ENCODE data around the gene SPNS3.

Gene SPNS3

GRCh38 chr17:4406386-4406785, 27.4 kb upstream of the SPNS3 start:
- TF ChIP-seq EZH2 (IDR thresholded peaks at IDR 0.05; ENCODE audit: borderline replicate concordance, low read length) = no peak
- TF ChIP-seq CTCF (IDR thresholded peaks at IDR 0.05; ENCODE audit: low read length) = no peak; the same call in 1 of the 2 replicates
- Histone ChIP-seq H3K9ac (ENCODE audit: low read length) (no peak overlapping the region), H3K4me1 (ENCODE audit: insufficient read depth, low read length, severe bottlenecking) (peaks cover 28% of the 10 kb centered on the region)

GRCh38 chr17:4407216-4407615, 26.5 kb upstream of the SPNS3 start:
- peaks cover 28% of the 10 kb centered on the region for H3K4me1 ChIP-seq (ENCODE audit: insufficient read depth, low read length, severe bottlenecking)
- no peak overlapping the region for H3K4me2 ChIP-seq (ENCODE audit: low read length)
- H3K9me2 ChIP-seq (ENCODE audit: low read depth, low read length) = no peaks in the 10 kb centered on the region
- no peak overlapping the region for H2AFZ ChIP-seq (ENCODE audit: low read length)
- H3K27ac ChIP-seq (ENCODE audit: low read depth, low read length, poor library complexity, severe bottlenecking) = peak overlapping the region; percentile 79
- H3K9ac ChIP-seq (ENCODE audit: low read length) = no peak overlapping the region
- no peaks in the 10 kb centered on the region for H3K36me3 ChIP-seq (ENCODE audit: insufficient read depth, low read length)
- no peak overlapping the region for H3K4me3 ChIP-seq (ENCODE audit: low read depth, low read length, poor library complexity, severe bottlenecking)
- H3K9me3 ChIP-seq (ENCODE audit: low read length) = no peaks in the 10 kb centered on the region
- no peaks in the 10 kb centered on the region for H3K79me2 ChIP-seq (ENCODE audit: insufficient read depth, low read length)
- H3F3A ChIP-seq (ENCODE audit: insufficient read depth, low read length) = no peaks in the 10 kb centered on the region; the same call in 1 of the 2 replicates
- TF ChIP-seq CTCF (IDR thresholded peaks at IDR 0.05; ENCODE audit: low read length) = no peak
- TF ChIP-seq EZH2 (IDR thresholded peaks at IDR 0.05; ENCODE audit: borderline replicate concordance, low read length) = no peak
- no peaks in the 10 kb centered on the region for H3K27me3 ChIP-seq (ENCODE audit: insufficient read depth, low read length)
- no peaks in the 10 kb centered on the region for H4K20me1 ChIP-seq (ENCODE audit: insufficient read depth, low read length)

More at GRCh38 chr17:4406386-4406785, 27.4 kb upstream of the SPNS3 start:
- Histone ChIP-seq H3K79me2 (ENCODE audit: insufficient read depth, low read length) (no peaks in the 10 kb centered on the region), H3F3A (ENCODE audit: insufficient read depth, low read length) (no peaks in the 10 kb centered on the region; the same call in 1 of the 2 replicates), H2AFZ (ENCODE audit: low read length) (no peak overlapping the region), H3K27ac (ENCODE audit: low read depth, low read length, poor library complexity, severe bottlenecking) (peak overlapping the region; percentile 69), H3K36me3 (ENCODE audit: insufficient read depth, low read length) (no peaks in the 10 kb centered on the region), H3K9me2 (ENCODE audit: low read depth, low read length) (no peaks in the 10 kb centered on the region), H4K20me1 (ENCODE audit: insufficient read depth, low read length) (no peaks in the 10 kb centered on the region), H3K9me3 (ENCODE audit: low read length) (no peaks in the 10 kb centered on the region), H3K4me2 (ENCODE audit: low read length) (no peak overlapping the region), H3K27me3 (ENCODE audit: insufficient read depth, low read length) (no peaks in the 10 kb centered on the region), H3K4me3 (ENCODE audit: low read depth, low read length, poor library complexity, severe bottlenecking) (no peak overlapping the region)

GRCh38 chr17:4407851-4408250, 25.9 kb upstream of the SPNS3 start:
- no peak overlapping the region for H3K4me2 ChIP-seq (ENCODE audit: low read length)
- H3K27me3 ChIP-seq (ENCODE audit: insufficient read depth, low read length) = no peaks in the 10 kb centered on the region
- H3F3A ChIP-seq (ENCODE audit: insufficient read depth, low read length) = no peaks in the 10 kb centered on the region
- H3K79me2 ChIP-seq (ENCODE audit: insufficient read depth, low read length) = no peaks in the 10 kb centered on the region
- H3K4me1 ChIP-seq (ENCODE audit: insufficient read depth, low read length, severe bottlenecking) = peaks cover 30% of the 10 kb centered on the region
- H3K27ac ChIP-seq (ENCODE audit: low read depth, low read length, poor library complexity, severe bottlenecking) = peak overlapping the region; percentile 79
- TF ChIP-seq EZH2 (IDR thresholded peaks at IDR 0.05; ENCODE audit: borderline replicate concordance, low read length) (no peak), CTCF (IDR thresholded peaks at IDR 0.05; ENCODE audit: low read length) (no peak)
- no peaks in the 10 kb centered on the region for H3K36me3 ChIP-seq (ENCODE audit: insufficient read depth, low read length)
- no peak overlapping the region for H2AFZ ChIP-seq (ENCODE audit: low read length)
- no peaks in the 10 kb centered on the region for H4K20me1 ChIP-seq (ENCODE audit: insufficient read depth, low read length)
- no peak overlapping the region for H3K4me3 ChIP-seq (ENCODE audit: low read depth, low read length, poor library complexity, severe bottlenecking)
- H3K9ac ChIP-seq (ENCODE audit: low read length) = peak overlapping the region; percentile 14; the same call in 1 of the 2 replicates
- no peaks in the 10 kb centered on the region for H3K9me2 ChIP-seq (ENCODE audit: low read depth, low read length)
- H3K9me3 ChIP-seq (ENCODE audit: low read length) = no peaks in the 10 kb centered on the region

Measured in OCI-LY1 (cell line).